GM23338 (cell line): ENCODE measurements around the gene RPL3.

ENCODE experiments used
- CREB1 ChIP-seq: fragments of 250-450 bp; sonication (Bioruptor Pico); IDR thresholded peaks from 2 replicates; pipeline ENCODE4 v1.5.0; 2020; ENCODE audit warnings: low read depth, mild to moderate bottlenecking, moderate library complexity
- EZH2 ChIP-seq: fragments of 200-600 bp; sonication (generic); IDR thresholded peaks from one replicate; pipeline ENCODE4 v1.8.0; 2017; ENCODE audit warnings: antibody characterized with exemption, mild to moderate bottlenecking, low read depth; ENCODE audit not compliant: unreplicated experiment
- EZH2phosphoT487 ChIP-seq: fragments of 200-600 bp; sonication (generic); IDR thresholded peaks from one replicate; pipeline ENCODE4 v1.8.1; 2018; ENCODE audit warnings: antibody characterized with exemption; ENCODE audit not compliant: unreplicated experiment
- JUNB ChIP-seq: IDR thresholded peaks from one replicate; pipeline ENCODE4 v1.6.1; 2016; ENCODE audit warnings: antibody characterized with exemption; ENCODE audit not compliant: unreplicated experiment
- POLR2AphosphoS5 ChIP-seq: IDR thresholded peaks from 2 replicates; pipeline ENCODE4 v1.6.1; 2016; ENCODE audit warnings: antibody characterized with exemption, low read depth
- STAT1 ChIP-seq: IDR thresholded peaks from one replicate; pipeline ENCODE4 v1.6.1; 2016; ENCODE audit warnings: antibody characterized with exemption; ENCODE audit not compliant: unreplicated experiment
- TF ChIP-seq, protein P1 (sequence below), 2 experiments: fragments of 200-600 bp in 1 of 2; sonication (generic) in 1 of 2; conservative IDR thresholded peaks; 2 replicates each; pipeline versions ENCODE4 v1.5.1 to v1.6.1; 2016 to 2017; ENCODE audit warnings: antibody characterized with exemption in 2 of 2, low read depth in 2 of 2, mild to moderate bottlenecking in 2 of 2, moderate library complexity in 1 of 2
- TF ChIP-seq, protein P2 (sequence below): IDR thresholded peaks from one replicate; pipeline ENCODE4 v1.6.1; 2018; ENCODE audit warnings: antibody characterized with exemption; ENCODE audit not compliant: unreplicated experiment

DNA sequence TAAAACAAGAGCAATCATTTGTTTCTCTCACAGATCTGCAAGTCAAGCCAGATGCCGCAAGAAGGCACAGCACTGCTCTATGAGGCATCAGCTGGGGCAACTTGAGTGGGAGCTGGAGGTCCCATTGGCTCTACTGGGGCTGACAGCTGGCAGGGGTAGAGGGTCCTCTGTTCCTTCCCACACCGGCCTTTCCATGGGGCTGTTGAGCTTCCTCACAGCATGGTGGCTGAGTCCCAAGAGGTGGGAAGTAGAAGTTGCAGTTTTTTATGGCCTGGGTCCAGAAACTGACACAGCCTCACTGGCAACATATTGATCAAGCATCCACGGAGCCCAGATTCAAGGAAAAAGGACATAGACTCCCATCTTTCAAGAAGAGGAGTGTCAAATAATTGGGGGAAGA lies 34.4 kb downstream of the RPL3 start:
- TF ChIP-seq, protein P1, sequence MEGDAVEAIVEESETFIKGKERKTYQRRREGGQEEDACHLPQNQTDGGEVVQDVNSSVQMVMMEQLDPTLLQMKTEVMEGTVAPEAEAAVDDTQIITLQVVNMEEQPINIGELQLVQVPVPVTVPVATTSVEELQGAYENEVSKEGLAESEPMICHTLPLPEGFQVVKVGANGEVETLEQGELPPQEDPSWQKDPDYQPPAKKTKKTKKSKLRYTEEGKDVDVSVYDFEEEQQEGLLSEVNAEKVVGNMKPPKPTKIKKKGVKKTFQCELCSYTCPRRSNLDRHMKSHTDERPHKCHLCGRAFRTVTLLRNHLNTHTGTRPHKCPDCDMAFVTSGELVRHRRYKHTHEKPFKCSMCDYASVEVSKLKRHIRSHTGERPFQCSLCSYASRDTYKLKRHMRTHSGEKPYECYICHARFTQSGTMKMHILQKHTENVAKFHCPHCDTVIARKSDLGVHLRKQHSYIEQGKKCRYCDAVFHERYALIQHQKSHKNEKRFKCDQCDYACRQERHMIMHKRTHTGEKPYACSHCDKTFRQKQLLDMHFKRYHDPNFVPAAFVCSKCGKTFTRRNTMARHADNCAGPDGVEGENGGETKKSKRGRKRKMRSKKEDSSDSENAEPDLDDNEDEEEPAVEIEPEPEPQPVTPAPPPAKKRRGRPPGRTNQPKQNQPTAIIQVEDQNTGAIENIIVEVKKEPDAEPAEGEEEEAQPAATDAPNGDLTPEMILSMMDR (conservative IDR thresholded peaks at IDR 0.05; ENCODE audit: low read depth in 2 of 2) = no peak
- TF ChIP-seq EZH2 (no peak), STAT1 (no peak), POLR2AphosphoS5 (no peak), JUNB (no peak), EZH2phosphoT487 (no peak), CREB1 (no peak)
- TF ChIP-seq, protein P2, sequence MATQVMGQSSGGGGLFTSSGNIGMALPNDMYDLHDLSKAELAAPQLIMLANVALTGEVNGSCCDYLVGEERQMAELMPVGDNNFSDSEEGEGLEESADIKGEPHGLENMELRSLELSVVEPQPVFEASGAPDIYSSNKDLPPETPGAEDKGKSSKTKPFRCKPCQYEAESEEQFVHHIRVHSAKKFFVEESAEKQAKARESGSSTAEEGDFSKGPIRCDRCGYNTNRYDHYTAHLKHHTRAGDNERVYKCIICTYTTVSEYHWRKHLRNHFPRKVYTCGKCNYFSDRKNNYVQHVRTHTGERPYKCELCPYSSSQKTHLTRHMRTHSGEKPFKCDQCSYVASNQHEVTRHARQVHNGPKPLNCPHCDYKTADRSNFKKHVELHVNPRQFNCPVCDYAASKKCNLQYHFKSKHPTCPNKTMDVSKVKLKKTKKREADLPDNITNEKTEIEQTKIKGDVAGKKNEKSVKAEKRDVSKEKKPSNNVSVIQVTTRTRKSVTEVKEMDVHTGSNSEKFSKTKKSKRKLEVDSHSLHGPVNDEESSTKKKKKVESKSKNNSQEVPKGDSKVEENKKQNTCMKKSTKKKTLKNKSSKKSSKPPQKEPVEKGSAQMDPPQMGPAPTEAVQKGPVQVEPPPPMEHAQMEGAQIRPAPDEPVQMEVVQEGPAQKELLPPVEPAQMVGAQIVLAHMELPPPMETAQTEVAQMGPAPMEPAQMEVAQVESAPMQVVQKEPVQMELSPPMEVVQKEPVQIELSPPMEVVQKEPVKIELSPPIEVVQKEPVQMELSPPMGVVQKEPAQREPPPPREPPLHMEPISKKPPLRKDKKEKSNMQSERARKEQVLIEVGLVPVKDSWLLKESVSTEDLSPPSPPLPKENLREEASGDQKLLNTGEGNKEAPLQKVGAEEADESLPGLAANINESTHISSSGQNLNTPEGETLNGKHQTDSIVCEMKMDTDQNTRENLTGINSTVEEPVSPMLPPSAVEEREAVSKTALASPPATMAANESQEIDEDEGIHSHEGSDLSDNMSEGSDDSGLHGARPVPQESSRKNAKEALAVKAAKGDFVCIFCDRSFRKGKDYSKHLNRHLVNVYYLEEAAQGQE = no peak
